Measurements from ENCODE around the gene SYNE1. TPM values are rescaled to one million over a fixed set of nuclear protein-coding genes. Genes with fewer than 3 reads are reported as not detected.

Gene SYNE1
- total RNA-seq, 1 donor from 2014 or later, result 24.9 TPM

DNA sequence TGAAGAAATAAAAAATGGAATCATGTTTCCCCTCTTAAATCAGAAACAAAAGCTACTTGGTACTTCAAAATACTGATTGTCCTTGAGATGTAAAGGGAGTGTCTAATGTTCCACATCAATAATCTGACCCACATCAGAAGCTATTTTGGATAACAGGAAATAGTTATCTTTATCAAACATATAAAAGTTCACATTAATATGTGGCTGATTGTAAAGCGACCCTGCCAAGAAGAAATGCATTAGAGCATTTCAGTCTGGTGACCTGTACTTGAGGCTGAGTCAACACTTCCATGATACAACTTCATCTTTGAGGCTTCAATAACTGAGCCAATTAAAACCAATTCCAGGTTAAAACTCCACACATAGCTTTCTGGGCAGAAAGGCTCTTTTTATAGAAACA lies 31.8 kb downstream of the SYNE1 start:
- H3K4me1 Mint-ChIP-seq, result no peaks in the 10 kb centered on the region
- TF ChIP-seq, protein P1, sequence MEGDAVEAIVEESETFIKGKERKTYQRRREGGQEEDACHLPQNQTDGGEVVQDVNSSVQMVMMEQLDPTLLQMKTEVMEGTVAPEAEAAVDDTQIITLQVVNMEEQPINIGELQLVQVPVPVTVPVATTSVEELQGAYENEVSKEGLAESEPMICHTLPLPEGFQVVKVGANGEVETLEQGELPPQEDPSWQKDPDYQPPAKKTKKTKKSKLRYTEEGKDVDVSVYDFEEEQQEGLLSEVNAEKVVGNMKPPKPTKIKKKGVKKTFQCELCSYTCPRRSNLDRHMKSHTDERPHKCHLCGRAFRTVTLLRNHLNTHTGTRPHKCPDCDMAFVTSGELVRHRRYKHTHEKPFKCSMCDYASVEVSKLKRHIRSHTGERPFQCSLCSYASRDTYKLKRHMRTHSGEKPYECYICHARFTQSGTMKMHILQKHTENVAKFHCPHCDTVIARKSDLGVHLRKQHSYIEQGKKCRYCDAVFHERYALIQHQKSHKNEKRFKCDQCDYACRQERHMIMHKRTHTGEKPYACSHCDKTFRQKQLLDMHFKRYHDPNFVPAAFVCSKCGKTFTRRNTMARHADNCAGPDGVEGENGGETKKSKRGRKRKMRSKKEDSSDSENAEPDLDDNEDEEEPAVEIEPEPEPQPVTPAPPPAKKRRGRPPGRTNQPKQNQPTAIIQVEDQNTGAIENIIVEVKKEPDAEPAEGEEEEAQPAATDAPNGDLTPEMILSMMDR (conservative IDR thresholded peaks at IDR 0.05), result no peak
- H3K27me3 Mint-ChIP-seq (ENCODE audit: low read depth), result peaks cover 18% of the 10 kb centered on the region

DNA sequence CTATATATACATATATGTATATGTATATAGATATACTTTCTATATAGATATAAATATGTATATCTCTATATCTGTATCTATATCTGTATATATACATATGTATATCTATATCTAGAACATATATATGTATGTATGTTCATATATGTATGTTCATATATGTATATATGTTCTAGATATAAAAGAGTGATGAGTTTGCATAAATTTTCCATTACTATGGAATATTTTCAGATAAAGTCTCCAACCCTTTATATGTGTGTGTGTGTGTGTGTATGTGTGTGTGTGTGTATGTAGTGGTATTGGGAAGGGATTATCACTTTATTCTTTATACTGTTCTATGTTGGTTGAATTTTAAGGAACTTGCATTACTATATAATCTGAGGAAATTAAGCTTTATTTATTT lies 33.3 kb downstream of the SYNE1 start:
- no peak overlapping the region for H3K27ac Mint-ChIP-seq (ENCODE audit: unreplicated experiment)
- TF ChIP-seq, protein P1 (conservative IDR thresholded peaks at IDR 0.05), result no peak
- DNase-seq (ENCODE audit: low read depth, low spot score), result no peak
- H3K9me3 Mint-ChIP-seq, result no peaks in the 10 kb centered on the region
- no peaks in the 10 kb centered on the region for H3K4me1 Mint-ChIP-seq
- peaks cover 21% of the 10 kb centered on the region for H3K27me3 Mint-ChIP-seq (ENCODE audit: low read depth)
- H3K36me3 Mint-ChIP-seq (ENCODE audit: low read depth), result no peaks in the 10 kb centered on the region
- no peak overlapping the region for H3K4me3 Mint-ChIP-seq

More for the DNA sequence above, 31.8 kb downstream of the SYNE1 start:
- H3K9me3 Mint-ChIP-seq, result peaks cover under 1% of the 10 kb centered on the region
- H3K36me3 Mint-ChIP-seq (ENCODE audit: low read depth), result no peaks in the 10 kb centered on the region
- no peak overlapping the region for H3K4me3 Mint-ChIP-seq
- H3K27ac Mint-ChIP-seq (ENCODE audit: unreplicated experiment), result no peak overlapping the region
- no peak for DNase-seq (ENCODE audit: low read depth, low spot score)

DNA sequence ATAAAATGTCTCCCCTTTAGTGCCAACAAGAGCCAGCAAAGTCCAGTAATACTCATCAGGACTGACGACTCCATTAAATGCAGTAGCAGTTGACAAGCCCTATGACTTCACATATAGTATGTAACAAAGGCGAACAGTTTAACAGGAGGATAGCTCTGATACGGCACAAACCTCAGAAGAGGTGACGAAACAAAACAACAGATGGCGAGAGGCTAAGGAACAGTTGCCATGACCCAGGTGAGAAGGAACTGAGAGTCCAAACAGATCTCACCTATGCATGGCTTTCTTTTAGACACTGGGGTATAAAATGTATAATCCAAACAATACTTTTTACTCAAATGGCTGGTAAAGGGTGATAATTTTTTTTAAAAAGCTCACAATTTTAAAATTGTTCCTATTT lies 37.1 kb downstream of the SYNE1 start:
- H3K4me3 Mint-ChIP-seq, result no peak overlapping the region
- TF ChIP-seq, protein P1 (conservative IDR thresholded peaks at IDR 0.05), result no peak
- no peaks in the 10 kb centered on the region for H3K4me1 Mint-ChIP-seq
- H3K27ac Mint-ChIP-seq (ENCODE audit: unreplicated experiment), result no peak overlapping the region
- H3K27me3 Mint-ChIP-seq (ENCODE audit: low read depth), result peaks cover 21% of the 10 kb centered on the region
- no peaks in the 10 kb centered on the region for H3K36me3 Mint-ChIP-seq (ENCODE audit: low read depth)
- no peak for DNase-seq (ENCODE audit: low read depth, low spot score)
- no peaks in the 10 kb centered on the region for H3K9me3 Mint-ChIP-seq

DNA sequence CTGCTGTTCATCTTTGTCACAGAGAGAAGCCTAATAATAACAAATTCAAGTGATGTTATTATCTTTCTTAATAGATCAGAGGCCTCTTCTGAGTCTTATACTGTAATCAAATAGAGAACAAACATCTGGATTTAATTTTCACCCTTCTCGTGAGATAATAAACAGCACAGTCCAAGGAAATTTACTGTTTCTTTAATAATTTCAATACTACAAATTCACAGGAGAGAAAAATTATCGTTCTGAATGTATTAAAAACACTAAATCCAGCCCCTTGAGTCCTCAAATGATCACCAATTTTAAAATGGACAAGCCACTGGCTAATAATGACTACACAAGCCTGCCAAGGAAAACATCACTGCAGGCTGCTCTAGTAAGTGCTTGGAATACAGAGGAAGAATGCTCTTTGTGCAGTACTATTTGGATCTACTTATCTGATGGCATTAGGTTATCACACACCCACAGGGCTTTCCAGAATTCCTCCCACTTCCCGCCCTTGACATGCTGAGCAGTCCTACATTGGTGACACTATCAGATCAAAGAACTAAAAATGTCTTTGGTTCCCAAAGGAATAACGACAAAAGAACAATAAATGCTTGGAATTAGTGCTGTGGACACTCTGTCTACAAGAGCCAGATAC lies 38.1 kb downstream of the SYNE1 start:
- Mint-ChIP-seq H3K9me3 (no peaks in the 10 kb centered on the region), H3K36me3 (ENCODE audit: low read depth) (no peaks in the 10 kb centered on the region), H3K27me3 (ENCODE audit: low read depth) (peaks cover 21% of the 10 kb centered on the region), H3K27ac (ENCODE audit: unreplicated experiment) (no peak overlapping the region), H3K4me3 (no peak overlapping the region), H3K4me1 (no peaks in the 10 kb centered on the region)
- TF ChIP-seq, protein P1 (conservative IDR thresholded peaks at IDR 0.05), result no peak
- DNase-seq (ENCODE audit: low read depth, low spot score), result no peak

DNA sequence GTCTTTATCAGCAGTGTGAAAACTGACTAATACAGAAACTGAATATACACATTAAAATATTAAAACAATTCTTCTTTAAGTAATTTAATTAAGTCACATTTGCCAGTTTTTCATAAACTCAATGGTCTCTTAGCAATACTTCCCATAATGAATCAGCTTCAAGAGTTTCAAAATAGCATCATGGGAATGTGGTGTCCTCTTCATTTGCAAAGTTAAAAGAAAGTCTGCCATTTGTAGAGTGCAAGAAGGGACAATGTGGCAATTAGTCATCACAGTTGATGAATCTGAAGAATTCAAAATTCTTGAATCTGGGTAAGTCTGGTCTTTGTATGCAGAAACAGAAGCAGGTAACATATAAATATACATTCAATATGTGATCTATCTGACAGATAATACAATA lies 38.7 kb downstream of the SYNE1 start:
- Mint-ChIP-seq H3K9me3 (no peaks in the 10 kb centered on the region), H3K27me3 (ENCODE audit: low read depth) (peaks cover 21% of the 10 kb centered on the region), H3K36me3 (ENCODE audit: low read depth) (no peaks in the 10 kb centered on the region), H3K27ac (ENCODE audit: unreplicated experiment) (no peak overlapping the region), H3K4me1 (no peaks in the 10 kb centered on the region), H3K4me3 (no peak overlapping the region)
- DNase-seq (ENCODE audit: low read depth, low spot score), result no peak
- TF ChIP-seq, protein P1 (conservative IDR thresholded peaks at IDR 0.05), result no peak

Data from neural crest cell (in vitro differentiated cells).